HG03575 (cell line): Measurements from ENCODE around the gene TEX38.
"Not testable (repeated sequence)": the region's sequence is repeated elsewhere in the genome, so short reads cannot be mapped to it uniquely, and the experiment has no call there.

Experiments
- ATAC-seq: cut with Tn5 transposase; IDR thresholded peaks from one replicate; pipeline ENCODE4 v1.9.1; 2021; ENCODE audit not compliant: unreplicated experiment, insufficient number of reproducible peaks, low FRiP score; ENCODE audit errors: extremely low read depth

TEX38 gene

GRCh38 chr1:46681333-46682034 lies 9.8 kb downstream of the TEX38 start:
- no peak for ATAC-seq

GRCh38 chr1:46682064-46682463 lies 10.4 kb downstream of the TEX38 start:
- ATAC-seq = no peak

- ATAC-seq = no peak
Measured at GRCh38 chr1:46684670-46685069, 13.0 kb downstream of the TEX38 start.

GRCh38 chr1:46686255-46686654 lies 14.6 kb downstream of the TEX38 start:
- ATAC-seq = no peak

- no peak for ATAC-seq
Measured at GRCh38 chr1:46687093-46687659, 15.5 kb downstream of the TEX38 start.

GRCh38 chr1:46687921-46688509 lies 16.4 kb downstream of the TEX38 start:
- no peak for ATAC-seq

GRCh38 chr1:46689356-46689755 lies 17.7 kb downstream of the TEX38 start:
- no peak for ATAC-seq

GRCh38 chr1:46689897-46690296 lies 18.2 kb downstream of the TEX38 start:
- no peak for ATAC-seq

- no peak for ATAC-seq
Measured at GRCh38 chr1:46690931-46691421, 19.3 kb downstream of the TEX38 start.

GRCh38 chr1:46691997-46692790 lies 20.5 kb downstream of the TEX38 start:
- ATAC-seq = no peak

GRCh38 chr1:46692811-46693770 lies 21.4 kb downstream of the TEX38 start:
- ATAC-seq = no peak

GRCh38 chr1:46694676-46695075 lies 23.0 kb downstream of the TEX38 start:
- ATAC-seq = not testable (repeated sequence)

- ATAC-seq = no peak
Measured at GRCh38 chr1:46697053-46697452, 25.4 kb downstream of the TEX38 start.

- no peak for ATAC-seq
Measured at GRCh38 chr1:46699666-46700065, 28.0 kb downstream of the TEX38 start.

GRCh38 chr1:46703927-46704641 lies 32.4 kb downstream of the TEX38 start:
- no peak for ATAC-seq

GRCh38 chr1:46705408-46705807 lies 33.8 kb downstream of the TEX38 start:
- no peak for ATAC-seq

- ATAC-seq = no peak
Measured at GRCh38 chr1:46708121-46708520, 36.5 kb downstream of the TEX38 start.

- no peak for ATAC-seq
Measured at GRCh38 chr1:46714976-46715375, 43.3 kb downstream of the TEX38 start.
